GM21360 (cell line): ENCODE results near the gene ALCAM.

Source experiments
- ATAC-seq: cut with Tn5 transposase; IDR thresholded peaks from one replicate; pipeline ENCODE4 v1.9.1; 2021; ENCODE audit warnings: mild to moderate bottlenecking, moderate library complexity; ENCODE audit not compliant: unreplicated experiment

The ALCAM gene

DNA sequence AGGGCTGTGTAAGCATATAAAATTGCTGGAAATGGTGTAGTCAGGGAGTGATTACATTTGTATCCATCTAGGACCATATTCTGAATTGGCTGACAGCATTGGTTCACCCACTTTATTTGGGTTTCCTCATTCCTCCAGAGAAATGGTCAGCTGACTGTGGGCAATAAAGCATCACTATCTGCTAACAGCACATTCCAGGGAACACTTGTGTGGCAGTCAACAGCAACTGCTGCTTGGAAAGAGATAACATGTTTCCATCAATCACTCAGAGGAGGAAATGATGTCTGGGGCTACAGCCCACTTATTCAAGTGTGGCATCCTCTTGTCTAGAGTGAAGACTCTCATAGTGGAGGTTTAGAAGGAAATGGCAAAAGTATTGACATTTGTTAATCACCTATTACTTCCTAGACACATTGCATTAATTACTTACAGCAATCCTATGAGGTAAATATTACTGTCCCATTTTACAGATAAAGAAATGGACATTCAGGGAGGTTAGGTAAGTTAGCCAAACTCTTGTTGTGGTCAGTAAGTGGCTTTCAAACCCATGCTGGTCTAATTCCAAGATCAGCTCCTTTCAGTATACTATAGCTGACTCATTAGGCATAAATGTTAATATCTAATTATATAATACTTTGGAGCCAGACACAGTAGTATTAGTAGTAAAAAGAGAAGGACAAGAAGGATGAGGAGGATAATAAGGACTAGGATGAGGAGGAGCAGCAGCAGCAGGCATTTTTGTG, 247.8 kb downstream of the ALCAM start:
- no peak for ATAC-seq

DNA sequence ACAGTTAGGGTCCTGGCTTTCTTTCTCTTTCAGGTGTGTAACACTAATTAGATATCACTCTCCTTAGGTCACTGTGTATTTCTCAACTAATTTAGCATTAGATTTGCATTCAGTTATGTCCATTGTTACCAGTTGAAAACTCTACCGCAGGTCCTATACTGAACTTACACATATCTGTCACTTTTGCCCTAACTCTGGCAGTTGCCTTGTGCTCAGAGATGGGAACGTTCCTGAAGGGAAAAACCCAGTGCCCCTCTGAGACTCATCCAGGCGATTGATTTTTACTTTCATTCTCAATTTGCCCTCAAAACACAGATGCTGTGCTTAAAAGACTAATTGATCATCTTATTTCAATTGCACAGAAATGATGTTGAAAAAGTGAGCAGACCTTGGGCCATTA, 249.1 kb downstream of the ALCAM start:
- no peak for ATAC-seq

DNA sequence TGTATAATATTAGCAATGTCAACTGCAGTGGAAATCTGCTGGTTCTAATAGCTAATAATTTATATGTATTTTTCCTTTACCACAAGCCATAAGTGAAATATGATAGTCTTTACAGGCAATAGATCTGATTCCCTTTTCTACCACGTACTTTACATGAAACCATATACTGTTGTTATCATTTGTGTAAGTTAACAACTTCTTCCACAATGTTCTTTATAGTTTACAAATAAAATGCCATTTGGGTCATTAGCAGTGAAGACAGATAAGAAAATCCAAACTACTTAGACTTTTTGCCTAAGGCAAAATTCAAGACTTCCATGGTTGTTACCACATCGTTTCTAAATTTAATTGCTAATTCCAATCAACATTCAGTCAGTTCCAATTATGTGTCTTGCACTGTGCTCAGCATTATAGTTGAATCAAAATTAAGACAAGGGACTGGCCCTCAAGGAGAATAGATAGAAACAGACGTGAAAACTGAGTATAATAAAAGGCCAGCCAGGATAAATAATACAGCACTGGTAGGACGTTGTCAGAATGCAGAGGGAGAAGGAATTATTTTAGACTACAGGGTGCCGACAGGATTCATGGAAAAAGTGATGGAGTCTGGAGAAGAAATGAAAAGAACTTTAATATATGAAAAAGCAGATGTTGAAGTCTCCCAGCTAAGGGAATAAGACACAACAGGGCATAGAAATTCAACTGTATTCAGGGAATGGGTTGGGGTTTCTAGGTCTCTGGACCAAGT, 249.8 kb downstream of the ALCAM start:
- ATAC-seq, result no peak

DNA sequence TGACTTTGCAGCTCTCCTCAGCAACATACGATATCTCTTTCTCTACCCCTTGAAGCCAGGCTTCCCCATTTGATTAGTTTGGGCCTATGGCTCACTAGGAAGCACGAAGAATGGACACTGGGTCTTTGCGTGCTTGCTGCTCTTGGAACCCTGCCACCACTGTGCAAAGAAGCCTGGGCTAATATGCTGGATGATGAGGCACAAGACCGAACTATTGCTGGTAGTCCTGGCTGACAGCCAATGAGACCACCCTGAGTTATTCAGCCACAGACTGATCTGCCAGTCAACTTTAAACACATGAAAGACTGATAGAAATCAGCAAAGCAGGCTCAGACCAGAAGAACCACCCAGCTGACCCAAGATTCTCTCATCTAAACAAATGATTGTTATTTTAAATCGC, 251.8 kb downstream of the ALCAM start:
- ATAC-seq, result no peak

DNA sequence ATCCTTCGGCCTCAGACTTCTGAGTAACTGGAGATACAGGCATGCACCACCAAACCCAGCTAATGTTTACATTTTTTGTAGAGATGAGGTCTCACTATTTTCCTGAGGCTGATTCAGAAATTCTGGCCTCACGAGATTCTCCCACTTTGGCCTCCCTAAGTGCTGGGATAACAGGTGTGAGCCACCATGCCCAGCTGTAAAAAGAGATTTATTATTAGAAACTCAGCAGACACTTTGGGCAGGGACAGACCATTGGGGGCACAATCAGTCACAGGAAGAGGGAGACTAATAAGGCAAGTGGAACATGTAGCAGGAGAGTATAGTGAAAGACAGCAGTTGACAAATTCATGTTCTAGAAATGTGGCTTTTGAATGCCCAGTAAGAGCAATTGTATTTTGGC, 252.9 kb downstream of the ALCAM start:
- no peak for ATAC-seq

DNA sequence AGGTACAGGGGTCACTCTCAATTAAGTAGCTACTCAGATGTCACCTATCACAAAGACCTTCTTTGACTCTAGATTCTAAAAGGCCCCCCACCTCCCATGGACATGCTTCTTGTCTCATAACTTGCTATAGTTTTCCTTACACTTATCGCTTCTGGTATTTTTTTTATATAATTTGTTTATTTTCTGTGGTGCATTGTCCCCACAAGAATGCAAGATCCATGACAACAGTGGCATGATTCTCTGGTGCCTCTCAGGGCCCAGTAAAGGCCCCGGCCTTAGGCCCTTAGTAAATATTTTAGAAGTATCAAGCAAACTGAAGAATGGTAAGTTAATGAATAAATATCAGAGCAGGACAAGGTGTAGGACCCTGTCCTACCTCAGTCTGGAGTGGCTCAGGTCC, 253.5 kb downstream of the ALCAM start:
- ATAC-seq, result no peak

DNA sequence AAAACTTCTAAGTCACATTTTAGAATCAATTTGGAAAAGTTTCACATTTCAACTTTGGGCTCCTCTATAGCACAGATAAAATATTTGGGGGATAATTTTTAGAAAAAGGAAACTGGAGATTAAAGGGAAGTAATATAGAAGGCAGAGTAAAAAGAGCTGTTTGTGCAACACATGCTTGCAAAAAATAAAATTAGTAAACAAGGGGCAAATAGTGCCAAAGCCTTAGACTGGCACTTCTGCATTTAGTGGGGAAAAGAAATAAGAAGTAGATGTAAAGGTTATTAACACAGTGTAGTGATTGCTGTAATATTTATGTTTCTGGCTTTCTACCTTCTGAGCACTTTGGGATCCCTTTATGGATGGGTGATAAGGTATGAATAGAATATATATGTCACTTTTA, 255.5 kb downstream of the ALCAM start:
- ATAC-seq, result no peak
